ENCODE data around the gene NPS.

The NPS gene

GRCh38 chr10:127563718-127564553 is 14.8 kb downstream of the NPS start:
- no peaks in the 10 kb centered on the region for H3K36me3 ChIP-seq (ENCODE audit: control insufficient read depth in 1 of 2, insufficient read depth in 2 of 2, low read length in 2 of 2)
- DNase-seq: peak; percentile 8 to 39
- WGBS (ENCODE audit: extremely low coverage, insufficient coverage, insufficient read length): no CpG with 5 or more reads among the region's 10 CpGs
- H4K12ac ChIP-seq (ENCODE audit: low read depth, low read length): no peak overlapping the region
- no peak overlapping the region for H4K91ac ChIP-seq (ENCODE audit: low read depth, low read length)
- no peak overlapping the region for H3K23ac ChIP-seq (ENCODE audit: low read length)
- H3K9me3 ChIP-seq (ENCODE audit: insufficient read depth, low read depth, low read length): no peaks in the 10 kb centered on the region
- no peak overlapping the region for H2AFZ ChIP-seq (ENCODE audit: insufficient read depth, low read length, poor library complexity)
- no peak overlapping the region for H3K14ac ChIP-seq (ENCODE audit: low read length)
- no peaks in the 10 kb centered on the region for H3K79me2 ChIP-seq (ENCODE audit: control insufficient read depth, insufficient read depth, low read length, poor library complexity)
- H2AK5ac ChIP-seq (ENCODE audit: low read length): no peak overlapping the region
- H3K4me2 ChIP-seq (ENCODE audit: low read length): no peak overlapping the region
- no peak overlapping the region for H2BK5ac ChIP-seq (ENCODE audit: low read depth, low read length, poor library complexity)
- H2BK120ac ChIP-seq (ENCODE audit: insufficient read depth, low read length, poor library complexity): no peak overlapping the region
- H3K9ac ChIP-seq (ENCODE audit: low read length): no peak overlapping the region
- H3K4me1 ChIP-seq (ENCODE audit: control insufficient read depth in 1 of 2, insufficient read depth in 2 of 2, low read length in 2 of 2): no peaks in the 10 kb centered on the region
- H3K4ac ChIP-seq (ENCODE audit: low read depth, low read length): no peak overlapping the region
- no peak overlapping the region for H3K4me3 ChIP-seq (ENCODE audit: low read depth, low read length)
- H3K27me3 ChIP-seq (ENCODE audit: insufficient read depth, low read length): no peaks in the 10 kb centered on the region
- H3K79me1 ChIP-seq (ENCODE audit: low read length): no peaks in the 10 kb centered on the region
- no peak overlapping the region for H3K27ac ChIP-seq (ENCODE audit: low read depth, low read length)
- no peak overlapping the region for H4K8ac ChIP-seq (ENCODE audit: low read depth, low read length)
- H3K18ac ChIP-seq (ENCODE audit: low read length): no peak overlapping the region
- no peak overlapping the region for H2BK12ac ChIP-seq (ENCODE audit: low read length)

GRCh38 chr10:127564644-127565043 is 15.5 kb downstream of the NPS start:
- Histone ChIP-seq H2BK12ac (ENCODE audit: low read length) (no peak overlapping the region), H2BK120ac (ENCODE audit: insufficient read depth, low read length, poor library complexity) (no peak overlapping the region), H3K79me2 (ENCODE audit: control insufficient read depth, insufficient read depth, low read length, poor library complexity) (no peaks in the 10 kb centered on the region), H3K27ac (ENCODE audit: low read depth, low read length) (no peak overlapping the region), H4K8ac (ENCODE audit: low read depth, low read length) (no peak overlapping the region), H3K23ac (ENCODE audit: low read length) (no peak overlapping the region), H4K91ac (ENCODE audit: low read depth, low read length) (no peak overlapping the region), H3K4me2 (ENCODE audit: low read length) (no peak overlapping the region), H4K12ac (ENCODE audit: low read depth, low read length) (no peak overlapping the region), H3K4me1 (ENCODE audit: control insufficient read depth in 1 of 2, insufficient read depth in 2 of 2, low read length in 2 of 2) (no peaks in the 10 kb centered on the region), H3K9me3 (ENCODE audit: insufficient read depth, low read depth, low read length) (no peaks in the 10 kb centered on the region), H2BK5ac (ENCODE audit: low read depth, low read length, poor library complexity) (no peak overlapping the region), H3K4me3 (ENCODE audit: low read depth, low read length) (no peak overlapping the region), H3K36me3 (ENCODE audit: control insufficient read depth in 1 of 2, insufficient read depth in 2 of 2, low read length in 2 of 2) (no peaks in the 10 kb centered on the region), H3K27me3 (ENCODE audit: insufficient read depth, low read length) (no peaks in the 10 kb centered on the region), H3K4ac (ENCODE audit: low read depth, low read length) (no peak overlapping the region), H3K9ac (ENCODE audit: low read length) (no peak overlapping the region), H3K18ac (ENCODE audit: low read length) (no peak overlapping the region), H3K79me1 (ENCODE audit: low read length) (no peaks in the 10 kb centered on the region), H2AFZ (ENCODE audit: insufficient read depth, low read length, poor library complexity) (no peak overlapping the region), H3K14ac (ENCODE audit: low read length) (no peak overlapping the region), H2AK5ac (ENCODE audit: low read length) (no peak overlapping the region)
- WGBS (ENCODE audit: extremely low coverage, insufficient coverage, insufficient read length): no CpG with 5 or more reads among the region's 4 CpGs
- DNase-seq: no peak

- no CpG with 5 or more reads among the region's 4 CpGs for WGBS (ENCODE audit: extremely low coverage, insufficient coverage, insufficient read length)
- Histone ChIP-seq H2AFZ (ENCODE audit: insufficient read depth, low read length, poor library complexity) (no peak overlapping the region), H2BK12ac (ENCODE audit: low read length) (no peak overlapping the region), H3K9me3 (ENCODE audit: insufficient read depth, low read depth, low read length) (no peaks in the 10 kb centered on the region), H4K8ac (ENCODE audit: low read depth, low read length) (no peak overlapping the region), H3K23ac (ENCODE audit: low read length) (no peak overlapping the region), H3K27me3 (ENCODE audit: insufficient read depth, low read length) (no peaks in the 10 kb centered on the region), H3K79me2 (ENCODE audit: control insufficient read depth, insufficient read depth, low read length, poor library complexity) (no peaks in the 10 kb centered on the region), H3K4me2 (ENCODE audit: low read length) (no peak overlapping the region), H3K9ac (ENCODE audit: low read length) (no peak overlapping the region), H3K4me1 (ENCODE audit: control insufficient read depth in 1 of 2, insufficient read depth in 2 of 2, low read length in 2 of 2) (no peaks in the 10 kb centered on the region), H2AK5ac (ENCODE audit: low read length) (no peak overlapping the region), H3K4me3 (ENCODE audit: low read depth, low read length) (no peak overlapping the region), H4K91ac (ENCODE audit: low read depth, low read length) (no peak overlapping the region), H3K27ac (ENCODE audit: low read depth, low read length) (no peak overlapping the region), H4K12ac (ENCODE audit: low read depth, low read length) (no peak overlapping the region), H3K4ac (ENCODE audit: low read depth, low read length) (no peak overlapping the region), H3K79me1 (ENCODE audit: low read length) (no peaks in the 10 kb centered on the region), H3K18ac (ENCODE audit: low read length) (no peak overlapping the region), H2BK5ac (ENCODE audit: low read depth, low read length, poor library complexity) (no peak overlapping the region), H3K36me3 (ENCODE audit: control insufficient read depth in 1 of 2, insufficient read depth in 2 of 2, low read length in 2 of 2) (no peaks in the 10 kb centered on the region), H3K14ac (ENCODE audit: low read length) (no peak overlapping the region), H2BK120ac (ENCODE audit: insufficient read depth, low read length, poor library complexity) (no peak overlapping the region)
- no peak for DNase-seq
Measured at GRCh38 chr10:127565583-127565982, 16.5 kb downstream of the NPS start.

- Histone ChIP-seq H4K91ac (ENCODE audit: low read depth, low read length) (no peak overlapping the region), H4K8ac (ENCODE audit: low read depth, low read length) (no peak overlapping the region), H3K36me3 (ENCODE audit: control insufficient read depth in 1 of 2, insufficient read depth in 2 of 2, low read length in 2 of 2) (no peaks in the 10 kb centered on the region), H3K18ac (ENCODE audit: low read length) (no peak overlapping the region), H3K14ac (ENCODE audit: low read length) (no peak overlapping the region), H2AFZ (ENCODE audit: insufficient read depth, low read length, poor library complexity) (no peak overlapping the region), H2BK5ac (ENCODE audit: low read depth, low read length, poor library complexity) (no peak overlapping the region), H3K4me1 (ENCODE audit: control insufficient read depth in 1 of 2, insufficient read depth in 2 of 2, low read length in 2 of 2) (no peaks in the 10 kb centered on the region), H3K79me2 (ENCODE audit: control insufficient read depth, insufficient read depth, low read length, poor library complexity) (no peaks in the 10 kb centered on the region), H3K4ac (ENCODE audit: low read depth, low read length) (no peak overlapping the region), H2BK120ac (ENCODE audit: insufficient read depth, low read length, poor library complexity) (no peak overlapping the region), H3K27ac (ENCODE audit: low read depth, low read length) (no peak overlapping the region), H3K9ac (ENCODE audit: low read length) (no peak overlapping the region), H3K27me3 (ENCODE audit: insufficient read depth, low read length) (no peaks in the 10 kb centered on the region), H3K9me3 (ENCODE audit: insufficient read depth, low read depth, low read length) (no peaks in the 10 kb centered on the region), H2BK12ac (ENCODE audit: low read length) (no peak overlapping the region), H3K79me1 (ENCODE audit: low read length) (no peaks in the 10 kb centered on the region), H2AK5ac (ENCODE audit: low read length) (no peak overlapping the region), H4K12ac (ENCODE audit: low read depth, low read length) (no peak overlapping the region), H3K4me2 (ENCODE audit: low read length) (no peak overlapping the region), H3K4me3 (ENCODE audit: low read depth, low read length) (no peak overlapping the region), H3K23ac (ENCODE audit: low read length) (no peak overlapping the region)
- no peak for DNase-seq
- WGBS (ENCODE audit: extremely low coverage, insufficient coverage, insufficient read length): no CpG with 5 or more reads among the region's 4 CpGs
Measured at GRCh38 chr10:127569210-127569609, 20.1 kb downstream of the NPS start.

All from trophoblast cell (in vitro differentiated cells and primary cell).